ENCODE measurements around the gene MGAM2. TPM values are rescaled to one million over a fixed set of nuclear protein-coding genes. Genes with fewer than 3 reads are reported as not detected.

MGAM2 gene
- total and polyA plus RNA-seq, 2 experiments from 2014 or later: 0.07 TPM; not detected in 1

DNA sequence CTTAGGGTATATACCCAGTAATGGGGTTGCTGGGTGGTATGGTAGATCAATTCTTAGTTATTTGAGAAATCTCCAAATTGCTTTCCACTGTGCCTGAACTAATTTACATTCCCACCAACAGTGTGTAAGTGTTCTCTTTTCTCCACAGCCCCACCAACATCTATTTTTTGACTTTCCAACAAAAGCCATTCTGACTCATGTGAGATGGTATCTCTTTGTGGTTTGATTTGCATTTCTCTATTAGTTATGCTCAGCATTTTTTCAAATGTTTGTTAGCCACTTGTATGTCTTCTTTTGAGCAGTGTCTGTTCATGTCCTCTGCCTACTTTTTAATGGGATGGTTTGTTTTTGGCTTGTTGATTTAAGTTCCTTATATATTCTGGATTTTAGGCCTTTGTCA is 66.4 kb downstream of the MGAM2 start:
- Histone ChIP-seq H3F3A (replicated peaks; ENCODE audit: low read depth) (no peaks in the 10 kb centered on the region), H3K79me2 (replicated peaks; ENCODE audit: insufficient read depth) (no peaks in the 10 kb centered on the region), H3K4me1 (ENCODE audit: insufficient read depth) (no peaks in the 10 kb centered on the region), H4K20me1 (replicated peaks; ENCODE audit: insufficient read depth) (no peaks in the 10 kb centered on the region), H3K36me3 (ENCODE audit: insufficient read depth) (no peaks in the 10 kb centered on the region; the same call in 1 of the 2 replicates), H3K9me2 (ENCODE audit: insufficient read depth) (no peaks in the 10 kb centered on the region), H3K27ac (ENCODE audit: low read depth) (no peak overlapping the region), H3K4me3 (no peak overlapping the region), H3K4me2 (no peak overlapping the region), H2AFZ (no peak overlapping the region), H3K27me3 (ENCODE audit: insufficient read depth) (no peaks in the 10 kb centered on the region)
- Mint-ChIP-seq H3K9me3 (no peaks in the 10 kb centered on the region), H3K4me3 (no peak overlapping the region), H3K27ac (no peak overlapping the region), H3K36me3 (ENCODE audit: low read depth) (no peaks in the 10 kb centered on the region), H3K27me3 (ENCODE audit: insufficient read depth, low read depth, poor library complexity) (peaks cover 2% of the 10 kb centered on the region), H3K4me1 (no peaks in the 10 kb centered on the region)
- ATAC-seq: no peak
- TF ChIP-seq POLR2AphosphoS5 (IDR thresholded peaks at IDR 0.05; ENCODE audit: low read depth) (no peak), ZNF331 (CRISPR knock-in tag; IDR thresholded peaks at IDR 0.05; ENCODE audit: low read depth) (no peak), CREB1 (CRISPR knock-in tag; IDR thresholded peaks at IDR 0.05; ENCODE audit: low read depth) (no peak), STAT1 (IDR thresholded peaks at IDR 0.05; ENCODE audit: unreplicated experiment) (no peak), JUNB (IDR thresholded peaks at IDR 0.05; ENCODE audit: unreplicated experiment) (no peak), NANOG (IDR thresholded peaks at IDR 0.05; ENCODE audit: borderline replicate concordance) (no peak), ZNF114 (CRISPR knock-in tag; IDR thresholded peaks at IDR 0.05) (no peak), EZH2phosphoT487 (IDR thresholded peaks at IDR 0.05; ENCODE audit: unreplicated experiment) (no peak), EZH2 (IDR thresholded peaks at IDR 0.05; ENCODE audit: low read depth, unreplicated experiment) (no peak)
- TF ChIP-seq, protein P1, sequence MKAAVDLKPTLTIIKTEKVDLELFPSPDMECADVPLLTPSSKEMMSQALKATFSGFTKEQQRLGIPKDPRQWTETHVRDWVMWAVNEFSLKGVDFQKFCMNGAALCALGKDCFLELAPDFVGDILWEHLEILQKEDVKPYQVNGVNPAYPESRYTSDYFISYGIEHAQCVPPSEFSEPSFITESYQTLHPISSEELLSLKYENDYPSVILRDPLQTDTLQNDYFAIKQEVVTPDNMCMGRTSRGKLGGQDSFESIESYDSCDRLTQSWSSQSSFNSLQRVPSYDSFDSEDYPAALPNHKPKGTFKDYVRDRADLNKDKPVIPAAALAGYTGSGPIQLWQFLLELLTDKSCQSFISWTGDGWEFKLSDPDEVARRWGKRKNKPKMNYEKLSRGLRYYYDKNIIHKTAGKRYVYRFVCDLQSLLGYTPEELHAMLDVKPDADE (IDR thresholded peaks at IDR 0.05): no peak
- TF ChIP-seq, protein P2, sequence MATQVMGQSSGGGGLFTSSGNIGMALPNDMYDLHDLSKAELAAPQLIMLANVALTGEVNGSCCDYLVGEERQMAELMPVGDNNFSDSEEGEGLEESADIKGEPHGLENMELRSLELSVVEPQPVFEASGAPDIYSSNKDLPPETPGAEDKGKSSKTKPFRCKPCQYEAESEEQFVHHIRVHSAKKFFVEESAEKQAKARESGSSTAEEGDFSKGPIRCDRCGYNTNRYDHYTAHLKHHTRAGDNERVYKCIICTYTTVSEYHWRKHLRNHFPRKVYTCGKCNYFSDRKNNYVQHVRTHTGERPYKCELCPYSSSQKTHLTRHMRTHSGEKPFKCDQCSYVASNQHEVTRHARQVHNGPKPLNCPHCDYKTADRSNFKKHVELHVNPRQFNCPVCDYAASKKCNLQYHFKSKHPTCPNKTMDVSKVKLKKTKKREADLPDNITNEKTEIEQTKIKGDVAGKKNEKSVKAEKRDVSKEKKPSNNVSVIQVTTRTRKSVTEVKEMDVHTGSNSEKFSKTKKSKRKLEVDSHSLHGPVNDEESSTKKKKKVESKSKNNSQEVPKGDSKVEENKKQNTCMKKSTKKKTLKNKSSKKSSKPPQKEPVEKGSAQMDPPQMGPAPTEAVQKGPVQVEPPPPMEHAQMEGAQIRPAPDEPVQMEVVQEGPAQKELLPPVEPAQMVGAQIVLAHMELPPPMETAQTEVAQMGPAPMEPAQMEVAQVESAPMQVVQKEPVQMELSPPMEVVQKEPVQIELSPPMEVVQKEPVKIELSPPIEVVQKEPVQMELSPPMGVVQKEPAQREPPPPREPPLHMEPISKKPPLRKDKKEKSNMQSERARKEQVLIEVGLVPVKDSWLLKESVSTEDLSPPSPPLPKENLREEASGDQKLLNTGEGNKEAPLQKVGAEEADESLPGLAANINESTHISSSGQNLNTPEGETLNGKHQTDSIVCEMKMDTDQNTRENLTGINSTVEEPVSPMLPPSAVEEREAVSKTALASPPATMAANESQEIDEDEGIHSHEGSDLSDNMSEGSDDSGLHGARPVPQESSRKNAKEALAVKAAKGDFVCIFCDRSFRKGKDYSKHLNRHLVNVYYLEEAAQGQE (IDR thresholded peaks at IDR 0.05; ENCODE audit: unreplicated experiment): no peak
- TF ChIP-seq, protein P3, sequence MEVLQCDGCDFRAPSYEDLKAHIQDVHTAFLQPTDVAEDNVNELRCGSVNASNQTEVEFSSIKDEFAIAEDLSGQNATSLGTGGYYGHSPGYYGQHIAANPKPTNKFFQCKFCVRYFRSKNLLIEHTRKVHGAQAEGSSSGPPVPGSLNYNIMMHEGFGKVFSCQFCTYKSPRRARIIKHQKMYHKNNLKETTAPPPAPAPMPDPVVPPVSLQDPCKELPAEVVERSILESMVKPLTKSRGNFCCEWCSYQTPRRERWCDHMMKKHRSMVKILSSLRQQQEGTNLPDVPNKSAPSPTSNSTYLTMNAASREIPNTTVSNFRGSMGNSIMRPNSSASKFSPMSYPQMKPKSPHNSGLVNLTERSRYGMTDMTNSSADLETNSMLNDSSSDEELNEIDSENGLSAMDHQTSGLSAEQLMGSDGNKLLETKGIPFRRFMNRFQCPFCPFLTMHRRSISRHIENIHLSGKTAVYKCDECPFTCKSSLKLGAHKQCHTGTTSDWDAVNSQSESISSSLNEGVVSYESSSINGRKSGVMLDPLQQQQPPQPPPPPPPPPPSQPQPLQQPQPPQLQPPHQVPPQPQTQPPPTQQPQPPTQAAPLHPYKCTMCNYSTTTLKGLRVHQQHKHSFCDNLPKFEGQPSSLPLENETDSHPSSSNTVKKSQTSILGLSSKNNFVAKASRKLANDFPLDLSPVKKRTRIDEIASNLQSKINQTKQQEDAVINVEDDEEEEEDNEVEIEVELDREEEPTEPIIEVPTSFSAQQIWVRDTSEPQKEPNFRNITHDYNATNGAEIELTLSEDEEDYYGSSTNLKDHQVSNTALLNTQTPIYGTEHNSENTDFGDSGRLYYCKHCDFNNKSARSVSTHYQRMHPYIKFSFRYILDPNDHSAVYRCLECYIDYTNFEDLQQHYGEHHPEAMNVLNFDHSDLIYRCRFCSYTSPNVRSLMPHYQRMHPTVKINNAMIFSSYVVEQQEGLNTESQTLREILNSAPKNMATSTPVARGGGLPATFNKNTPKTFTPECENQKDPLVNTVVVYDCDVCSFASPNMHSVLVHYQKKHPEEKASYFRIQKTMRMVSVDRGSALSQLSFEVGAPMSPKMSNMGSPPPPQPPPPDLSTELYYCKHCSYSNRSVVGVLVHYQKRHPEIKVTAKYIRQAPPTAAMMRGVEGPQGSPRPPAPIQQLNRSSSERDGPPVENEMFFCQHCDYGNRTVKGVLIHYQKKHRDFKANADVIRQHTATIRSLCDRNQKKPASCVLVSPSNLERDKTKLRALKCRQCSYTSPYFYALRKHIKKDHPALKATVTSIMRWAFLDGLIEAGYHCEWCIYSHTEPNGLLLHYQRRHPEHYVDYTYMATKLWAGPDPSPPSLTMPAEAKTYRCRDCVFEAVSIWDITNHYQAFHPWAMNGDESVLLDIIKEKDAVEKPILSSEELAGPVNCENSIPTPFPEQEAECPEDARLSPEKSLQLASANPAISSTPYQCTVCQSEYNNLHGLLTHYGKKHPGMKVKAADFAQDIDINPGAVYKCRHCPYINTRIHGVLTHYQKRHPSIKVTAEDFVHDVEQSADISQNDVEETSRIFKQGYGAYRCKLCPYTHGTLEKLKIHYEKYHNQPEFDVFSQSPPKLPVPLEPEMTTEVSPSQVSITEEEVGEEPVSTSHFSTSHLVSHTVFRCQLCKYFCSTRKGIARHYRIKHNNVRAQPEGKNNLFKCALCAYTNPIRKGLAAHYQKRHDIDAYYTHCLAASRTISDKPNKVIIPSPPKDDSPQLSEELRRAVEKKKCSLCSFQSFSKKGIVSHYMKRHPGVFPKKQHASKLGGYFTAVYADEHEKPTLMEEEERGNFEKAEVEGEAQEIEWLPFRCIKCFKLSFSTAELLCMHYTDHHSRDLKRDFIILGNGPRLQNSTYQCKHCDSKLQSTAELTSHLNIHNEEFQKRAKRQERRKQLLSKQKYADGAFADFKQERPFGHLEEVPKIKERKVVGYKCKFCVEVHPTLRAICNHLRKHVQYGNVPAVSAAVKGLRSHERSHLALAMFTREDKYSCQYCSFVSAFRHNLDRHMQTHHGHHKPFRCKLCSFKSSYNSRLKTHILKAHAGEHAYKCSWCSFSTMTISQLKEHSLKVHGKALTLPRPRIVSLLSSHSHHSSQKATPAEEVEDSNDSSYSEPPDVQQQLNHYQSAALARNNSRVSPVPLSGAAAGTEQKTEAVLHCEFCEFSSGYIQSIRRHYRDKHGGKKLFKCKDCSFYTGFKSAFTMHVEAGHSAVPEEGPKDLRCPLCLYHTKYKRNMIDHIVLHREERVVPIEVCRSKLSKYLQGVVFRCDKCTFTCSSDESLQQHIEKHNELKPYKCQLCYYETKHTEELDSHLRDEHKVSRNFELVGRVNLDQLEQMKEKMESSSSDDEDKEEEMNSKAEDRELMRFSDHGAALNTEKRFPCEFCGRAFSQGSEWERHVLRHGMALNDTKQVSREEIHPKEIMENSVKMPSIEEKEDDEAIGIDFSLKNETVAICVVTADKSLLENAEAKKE (CRISPR knock-in tag; IDR thresholded peaks at IDR 0.05): no peak
- TF ChIP-seq, protein P4, sequence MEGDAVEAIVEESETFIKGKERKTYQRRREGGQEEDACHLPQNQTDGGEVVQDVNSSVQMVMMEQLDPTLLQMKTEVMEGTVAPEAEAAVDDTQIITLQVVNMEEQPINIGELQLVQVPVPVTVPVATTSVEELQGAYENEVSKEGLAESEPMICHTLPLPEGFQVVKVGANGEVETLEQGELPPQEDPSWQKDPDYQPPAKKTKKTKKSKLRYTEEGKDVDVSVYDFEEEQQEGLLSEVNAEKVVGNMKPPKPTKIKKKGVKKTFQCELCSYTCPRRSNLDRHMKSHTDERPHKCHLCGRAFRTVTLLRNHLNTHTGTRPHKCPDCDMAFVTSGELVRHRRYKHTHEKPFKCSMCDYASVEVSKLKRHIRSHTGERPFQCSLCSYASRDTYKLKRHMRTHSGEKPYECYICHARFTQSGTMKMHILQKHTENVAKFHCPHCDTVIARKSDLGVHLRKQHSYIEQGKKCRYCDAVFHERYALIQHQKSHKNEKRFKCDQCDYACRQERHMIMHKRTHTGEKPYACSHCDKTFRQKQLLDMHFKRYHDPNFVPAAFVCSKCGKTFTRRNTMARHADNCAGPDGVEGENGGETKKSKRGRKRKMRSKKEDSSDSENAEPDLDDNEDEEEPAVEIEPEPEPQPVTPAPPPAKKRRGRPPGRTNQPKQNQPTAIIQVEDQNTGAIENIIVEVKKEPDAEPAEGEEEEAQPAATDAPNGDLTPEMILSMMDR (conservative IDR thresholded peaks at IDR 0.05; ENCODE audit: low read depth in 2 of 2): no peak
- no peak for DNase-seq (ENCODE audit: low spot score)
